ENCODE measurements around the gene CARD14.
A peak's percentile ranks its signal among the peaks of the same experiment; 100 is the strongest.

Gene CARD14

DNA sequence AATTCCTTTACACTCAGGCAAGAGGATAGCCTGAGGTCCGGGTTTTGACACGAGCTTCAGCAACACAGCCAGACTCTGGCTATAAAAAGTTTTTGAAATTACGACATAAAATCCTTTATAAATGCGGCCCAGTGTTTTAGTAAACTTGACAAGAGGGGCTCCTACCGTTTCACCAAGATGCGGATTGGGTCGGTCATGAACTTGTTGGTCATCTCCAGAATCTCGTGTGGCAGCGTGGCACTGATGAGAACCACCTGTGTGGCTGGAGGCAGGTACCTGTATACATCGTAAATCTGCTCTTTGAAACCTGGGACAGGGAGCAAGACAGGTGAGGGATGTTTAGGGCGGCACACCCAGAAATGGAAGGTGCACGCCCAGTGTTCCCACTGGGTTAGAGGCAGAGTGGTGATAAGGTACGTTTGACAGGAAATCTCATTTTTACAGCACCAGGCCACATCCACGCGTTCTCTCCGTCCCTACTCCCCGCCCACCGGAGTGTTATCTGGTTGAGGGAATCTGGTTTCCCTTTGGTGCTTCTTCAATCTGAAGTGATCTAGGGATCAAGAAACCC is 30.9 kb upstream of the CARD14 start:
- TF ChIP-seq, protein P1, sequence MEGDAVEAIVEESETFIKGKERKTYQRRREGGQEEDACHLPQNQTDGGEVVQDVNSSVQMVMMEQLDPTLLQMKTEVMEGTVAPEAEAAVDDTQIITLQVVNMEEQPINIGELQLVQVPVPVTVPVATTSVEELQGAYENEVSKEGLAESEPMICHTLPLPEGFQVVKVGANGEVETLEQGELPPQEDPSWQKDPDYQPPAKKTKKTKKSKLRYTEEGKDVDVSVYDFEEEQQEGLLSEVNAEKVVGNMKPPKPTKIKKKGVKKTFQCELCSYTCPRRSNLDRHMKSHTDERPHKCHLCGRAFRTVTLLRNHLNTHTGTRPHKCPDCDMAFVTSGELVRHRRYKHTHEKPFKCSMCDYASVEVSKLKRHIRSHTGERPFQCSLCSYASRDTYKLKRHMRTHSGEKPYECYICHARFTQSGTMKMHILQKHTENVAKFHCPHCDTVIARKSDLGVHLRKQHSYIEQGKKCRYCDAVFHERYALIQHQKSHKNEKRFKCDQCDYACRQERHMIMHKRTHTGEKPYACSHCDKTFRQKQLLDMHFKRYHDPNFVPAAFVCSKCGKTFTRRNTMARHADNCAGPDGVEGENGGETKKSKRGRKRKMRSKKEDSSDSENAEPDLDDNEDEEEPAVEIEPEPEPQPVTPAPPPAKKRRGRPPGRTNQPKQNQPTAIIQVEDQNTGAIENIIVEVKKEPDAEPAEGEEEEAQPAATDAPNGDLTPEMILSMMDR (IDR thresholded peaks at IDR 0.05; ENCODE audit: low read depth, low read length, missing control alignments), result no peak
- no peak overlapping the region for H3K4me3 ChIP-seq (ENCODE audit: low read depth, low read length)
- no peak for DNase-seq (ENCODE audit: low read depth)
- in situ Hi-C loops (cut with HindIII; ENCODE audit: low sequenced_read_pairs), result loop anchor here (5.0 kb wide), 1 partner anchor 47 kb away; no protein-coding TSS in a partner anchor

DNA sequence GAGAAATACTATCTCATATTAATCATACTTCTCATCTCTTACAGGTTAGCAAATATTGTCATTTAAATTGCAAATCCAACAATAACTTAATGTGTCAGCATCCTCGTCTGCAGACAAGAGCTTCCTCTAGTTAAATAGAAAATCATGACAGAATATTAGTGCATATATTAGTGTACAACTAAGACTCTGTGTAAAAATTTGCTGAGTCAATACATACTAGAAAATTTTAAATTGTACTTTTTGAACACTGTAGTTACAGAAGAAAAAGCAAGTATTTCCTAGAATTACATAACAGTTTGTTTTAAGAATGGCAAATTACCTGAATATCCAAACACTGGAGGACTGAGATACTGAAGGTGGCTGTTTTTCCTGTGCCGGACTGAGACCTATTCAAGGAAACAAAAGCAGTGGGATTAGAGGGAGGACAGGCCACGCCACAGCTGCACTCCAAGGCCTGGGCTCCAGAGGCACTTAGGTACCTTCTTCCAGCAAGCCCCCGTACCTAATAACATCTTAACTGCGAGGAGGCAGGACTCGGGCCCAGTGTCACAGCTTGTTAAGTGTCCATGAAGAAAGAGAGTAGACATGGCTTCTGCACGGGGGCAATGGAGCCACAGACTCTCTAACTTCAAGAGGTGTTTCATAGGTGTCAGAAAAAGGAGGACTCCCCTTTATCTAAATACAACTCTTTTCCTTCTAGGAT is 28.2 kb upstream of the CARD14 start:
- no peak overlapping the region for H3K4me3 ChIP-seq (ENCODE audit: low read depth, low read length)
- TF ChIP-seq, protein P1 (IDR thresholded peaks at IDR 0.05; ENCODE audit: low read depth, low read length, missing control alignments), result no peak
- no peak for DNase-seq (ENCODE audit: low read depth)
- in situ Hi-C loops (cut with HindIII; ENCODE audit: low sequenced_read_pairs), result no loop called here

DNA sequence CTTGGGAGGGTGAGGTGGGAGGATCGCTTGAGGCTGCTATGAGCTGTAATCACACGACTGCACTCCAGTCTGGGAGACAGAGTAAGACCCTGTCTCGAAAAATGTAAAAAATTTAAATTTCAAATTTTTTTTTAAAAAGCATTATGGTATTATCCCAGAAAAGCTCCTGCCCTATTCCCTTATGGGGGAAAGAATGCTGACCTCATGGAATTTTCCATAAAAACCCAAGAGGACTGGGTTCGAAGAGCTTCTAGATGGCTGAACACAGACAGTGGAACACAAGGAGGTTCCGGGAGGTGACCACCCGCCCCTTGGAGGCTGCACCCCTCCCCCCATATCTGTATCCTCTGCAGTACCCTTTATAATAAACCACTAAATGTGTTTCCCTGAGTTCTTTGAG is 26.9 kb upstream of the CARD14 start:
- no peak overlapping the region for H3K4me3 ChIP-seq (ENCODE audit: low read depth, low read length)
- TF ChIP-seq, protein P1 (IDR thresholded peaks at IDR 0.05; ENCODE audit: low read depth, low read length, missing control alignments), result no peak
- in situ Hi-C loops (cut with HindIII; ENCODE audit: low sequenced_read_pairs), result no loop called here
- no peak for DNase-seq (ENCODE audit: low read depth)

DNA sequence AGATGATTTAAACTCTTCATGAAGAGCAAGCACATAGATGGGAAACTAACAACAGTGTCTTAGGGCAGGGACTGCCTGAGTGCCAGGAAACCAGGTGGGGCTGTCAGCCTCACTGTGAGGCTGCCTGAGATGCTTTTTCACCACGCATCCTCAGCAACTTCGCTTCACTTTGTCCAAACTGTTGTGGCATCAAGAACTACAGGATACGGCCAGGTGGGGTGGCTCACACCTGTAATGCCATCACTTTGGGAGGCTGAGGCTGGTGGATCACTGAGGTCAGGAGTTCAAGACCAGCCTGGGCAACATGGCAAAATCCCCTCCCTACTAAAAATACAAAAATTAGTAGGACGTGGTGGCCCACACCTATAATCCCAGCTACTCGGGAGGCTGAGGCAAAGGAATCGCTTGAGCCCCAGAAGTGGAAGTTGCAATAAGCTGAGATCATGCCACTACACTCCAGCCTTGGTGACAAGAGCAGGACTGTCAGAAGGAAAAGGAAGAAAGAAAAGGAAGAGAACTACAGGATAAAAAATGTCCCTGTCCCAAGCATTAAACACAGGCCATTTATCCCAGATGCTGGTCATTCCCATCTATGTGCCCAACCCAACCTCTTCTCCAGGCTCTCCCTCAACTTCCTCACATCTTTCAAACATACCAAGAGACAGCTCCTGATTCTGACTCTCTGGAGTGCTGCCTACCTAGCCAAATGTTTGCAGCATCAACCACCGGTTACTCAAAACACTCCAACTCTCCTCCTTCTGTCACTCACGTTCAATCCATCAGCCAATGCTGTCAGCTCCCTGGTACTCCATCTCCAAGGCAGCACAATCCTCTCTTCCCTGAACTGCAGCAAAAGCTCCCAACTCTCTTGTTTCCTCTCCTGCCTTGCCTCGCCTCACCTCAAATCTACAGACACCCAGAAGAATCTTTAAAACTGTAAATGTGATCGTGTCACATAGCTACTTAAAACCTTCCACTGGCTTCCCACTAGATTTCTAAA is 24.5 kb upstream of the CARD14 start:
- TF ChIP-seq, protein P1 (IDR thresholded peaks at IDR 0.05; ENCODE audit: low read depth, low read length, missing control alignments), result no peak
- in situ Hi-C loops (cut with HindIII; ENCODE audit: low sequenced_read_pairs), result no loop called here
- peak overlapping the region; percentile 95 for H3K4me3 ChIP-seq (ENCODE audit: low read depth, low read length)
- no peak for DNase-seq (ENCODE audit: low read depth)

DNA sequence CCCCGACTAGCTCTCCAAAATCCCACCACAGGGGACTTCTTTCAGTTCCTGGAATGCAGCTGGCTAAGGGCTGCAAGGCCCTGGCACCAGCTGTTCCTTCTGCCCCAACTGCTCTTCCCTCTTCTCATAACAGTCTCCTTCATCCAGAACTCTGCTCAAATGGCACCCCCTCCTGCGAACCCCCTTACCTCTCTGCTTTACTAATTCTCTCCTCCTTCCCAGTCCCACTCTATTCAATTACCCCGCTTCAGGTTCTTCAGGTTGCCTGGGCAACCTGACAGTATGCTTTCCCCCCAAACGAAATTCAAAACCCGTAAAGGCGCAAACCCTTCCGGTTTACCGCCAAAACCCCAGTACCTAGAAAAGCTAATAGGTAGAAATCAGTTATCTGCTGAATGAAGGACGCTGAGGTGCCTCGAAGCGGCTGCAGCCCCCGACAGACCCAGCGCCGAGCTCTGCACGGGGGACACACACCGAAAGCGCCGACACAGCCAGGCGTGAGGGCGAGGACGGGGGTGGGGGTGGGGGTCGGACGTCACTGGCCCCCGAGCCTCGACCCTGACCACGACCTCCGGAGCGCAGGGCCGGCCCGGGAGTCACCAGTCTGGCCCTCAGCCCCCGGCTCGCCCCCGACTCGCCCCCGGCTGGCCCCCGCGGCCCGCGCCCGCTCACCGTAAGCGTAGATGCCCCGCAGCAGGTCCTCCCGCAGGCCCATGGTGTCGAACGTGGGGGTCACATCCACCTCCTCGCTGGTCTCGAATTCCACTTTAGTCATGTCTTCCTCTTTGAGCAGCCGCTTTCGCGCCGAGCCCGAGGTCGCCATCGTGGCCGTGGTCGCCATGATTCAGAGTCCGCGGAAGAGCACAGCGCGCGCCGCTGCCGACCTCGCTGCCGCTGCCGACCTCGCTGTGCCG is 23.5 kb upstream of the CARD14 start:
- in situ Hi-C loops (cut with HindIII; ENCODE audit: low sequenced_read_pairs), result no loop called here
- TF ChIP-seq, protein P1 (IDR thresholded peaks at IDR 0.05; ENCODE audit: low read depth, low read length, missing control alignments), result no peak
- no peak for DNase-seq (ENCODE audit: low read depth)
- peak overlapping the region; percentile 95 for H3K4me3 ChIP-seq (ENCODE audit: low read depth, low read length)

Measured in astrocyte of the cerebellum (primary cell).